Fibroblast of skin of right biceps (primary cell): ENCODE measurements around the gene MBD5.

Source experiments
- DNase-seq: peaks from one replicate; pipeline ENCODE4 v3.0.0-alpha.2; 2013

Gene MBD5

DNA sequence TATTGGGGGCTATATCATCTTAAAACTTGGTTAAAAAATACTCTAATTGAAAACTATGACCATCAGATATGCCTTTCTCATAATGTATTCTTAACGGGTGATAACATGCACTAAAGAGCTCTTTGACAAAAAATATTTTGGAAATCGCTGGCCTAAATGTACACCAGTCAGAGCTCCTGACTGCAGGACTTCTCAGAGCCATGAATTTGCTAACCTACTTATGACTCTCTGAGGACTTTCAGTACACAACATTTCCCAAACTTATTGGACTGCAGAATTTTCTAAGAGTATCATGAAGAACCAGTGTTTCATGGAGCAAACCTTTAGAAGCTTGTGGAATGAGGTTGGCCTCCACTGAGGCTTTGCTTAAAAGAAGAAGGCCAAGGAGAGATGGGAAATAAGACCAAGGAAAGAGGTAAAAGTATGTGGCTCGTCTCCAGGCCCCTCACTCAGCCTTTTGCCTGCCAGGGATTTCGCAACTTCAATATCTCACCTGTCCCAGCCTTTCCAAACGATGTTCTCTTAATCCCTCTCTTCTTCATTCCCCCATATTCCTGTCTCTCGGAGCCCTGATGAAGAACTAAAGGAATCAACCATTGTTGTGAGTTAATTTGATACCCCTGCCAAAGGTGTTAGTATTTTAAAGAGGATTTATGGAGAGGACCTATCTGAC is 534.9 kb downstream of the MBD5 start:
- no peak for DNase-seq

GRCh38 chr2:148557844-148558436 is 537.0 kb downstream of the MBD5 start:
- no peak for DNase-seq

DNA sequence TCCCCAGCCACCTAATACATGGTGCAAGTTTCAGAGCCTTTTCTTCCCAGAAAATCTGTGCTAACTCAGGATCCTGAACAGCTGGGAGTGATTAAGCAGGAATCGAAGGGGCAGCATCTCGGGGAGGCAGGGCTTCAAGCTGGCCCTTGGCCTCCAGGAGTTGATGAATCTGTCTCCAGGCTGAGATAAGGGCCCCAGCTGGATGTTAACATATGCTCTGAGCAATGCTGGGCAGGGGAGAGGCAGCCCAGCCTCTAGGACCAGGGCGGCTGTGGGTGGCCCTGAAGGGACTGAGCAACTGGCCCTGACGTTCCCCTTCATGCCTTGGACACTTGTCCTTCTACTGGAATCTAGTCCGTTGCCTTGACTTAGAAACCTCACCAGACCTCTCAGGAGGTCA is 539.6 kb downstream of the MBD5 start:
- no peak for DNase-seq

DNA sequence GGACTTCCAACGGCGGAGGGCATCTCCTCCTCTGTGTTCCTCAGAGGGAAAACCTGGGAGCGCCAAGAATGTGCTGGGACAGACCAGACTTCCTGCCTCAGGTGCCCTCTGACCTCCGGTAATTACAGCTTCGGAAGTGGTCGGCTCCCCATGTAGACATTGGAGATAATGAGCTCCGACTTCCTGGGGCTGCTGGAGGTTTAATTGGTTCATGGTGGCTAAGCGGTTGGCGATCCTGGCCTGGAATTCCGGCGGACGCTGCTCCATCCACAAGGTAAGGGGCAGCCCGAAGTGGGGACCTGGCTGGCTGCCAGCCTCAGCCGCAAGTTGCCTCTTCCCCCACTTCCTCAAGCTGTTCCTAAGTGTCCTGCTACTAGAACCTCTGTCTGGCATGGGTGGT is 540.5 kb downstream of the MBD5 start:
- DNase-seq = no peak

DNA sequence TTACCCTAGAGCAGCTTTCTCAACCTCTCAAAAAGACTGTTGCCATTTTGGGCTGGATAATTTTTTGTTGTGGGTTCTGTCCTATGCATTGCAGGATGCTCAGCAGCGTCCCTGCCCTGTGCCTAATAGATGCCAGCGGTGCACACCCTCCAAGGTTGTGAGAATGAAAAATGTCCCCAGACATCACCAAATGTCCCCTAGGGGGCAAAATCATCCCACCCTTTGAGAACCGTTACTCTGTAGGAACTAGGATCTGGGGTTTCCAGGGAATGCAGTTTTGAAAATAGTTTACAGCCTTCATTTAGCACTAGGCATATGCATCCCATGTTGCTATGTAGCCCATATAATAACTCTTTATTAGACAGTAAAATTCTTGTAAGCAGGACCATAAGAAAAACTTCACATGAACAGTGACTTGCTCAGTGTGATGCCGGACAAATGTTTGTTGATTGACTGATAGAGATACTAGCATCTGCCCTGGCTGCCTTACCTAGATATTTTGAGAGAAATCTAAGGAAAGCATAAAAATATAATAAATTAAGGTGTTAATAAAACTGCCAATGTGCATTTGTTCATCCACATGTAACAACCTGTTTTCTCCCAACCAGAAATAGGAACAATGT is 544.5 kb downstream of the MBD5 start:
- no peak for DNase-seq
